ENCODE data around the gene BCL2L15.

BCL2L15 gene

DNA sequence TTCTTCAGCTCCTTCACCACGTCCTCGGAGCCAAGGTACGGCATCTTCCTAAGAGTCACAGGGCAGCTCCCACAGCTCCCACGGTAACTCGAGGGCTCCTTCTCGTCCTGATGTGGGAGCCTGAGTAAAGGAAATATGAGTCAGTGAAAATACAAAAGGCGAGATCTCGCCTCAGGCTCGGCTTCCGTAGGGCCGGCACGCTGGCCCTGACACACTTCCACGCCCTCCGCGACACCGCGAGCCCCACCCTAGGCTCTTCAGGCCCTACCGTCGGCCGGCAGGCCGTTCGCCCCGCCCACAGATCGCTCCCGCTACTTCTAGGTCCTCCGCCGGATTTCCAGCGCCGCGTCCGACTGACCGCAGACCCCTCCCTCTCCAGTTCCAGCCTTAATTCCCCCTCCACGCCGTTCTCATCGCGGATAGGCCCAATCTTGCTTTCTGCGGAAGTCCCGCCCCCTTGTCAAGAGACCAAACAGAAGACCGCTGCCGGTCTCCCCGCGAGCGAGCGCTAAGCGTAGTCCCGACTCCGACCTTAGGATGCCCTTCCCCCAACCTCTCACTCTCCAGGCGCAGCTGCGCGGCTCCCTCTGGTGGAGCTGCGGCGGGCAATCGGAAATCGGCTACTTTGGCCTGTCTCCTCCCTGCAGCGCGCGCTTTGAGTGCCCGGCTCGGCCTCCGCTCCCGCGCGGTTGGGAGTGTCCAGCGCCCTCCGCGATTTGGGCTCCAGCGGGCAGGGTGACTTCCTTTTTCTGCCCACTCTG lies 17.5 kb upstream of the BCL2L15 start, which contains the start of the genes AP4B1 and DCLRE1B:
AP4B1 (minus strand) TSS at position 126 of the 761 bp plus-strand sequence; CDS start at position 44, 82 bp downstream.
DCLRE1B (plus strand) TSS at position 653 of the 761 bp plus-strand sequence. CDS start 261 bp downstream, outside the sequence.
- peak; percentile 97 for DNase-seq

DNA sequence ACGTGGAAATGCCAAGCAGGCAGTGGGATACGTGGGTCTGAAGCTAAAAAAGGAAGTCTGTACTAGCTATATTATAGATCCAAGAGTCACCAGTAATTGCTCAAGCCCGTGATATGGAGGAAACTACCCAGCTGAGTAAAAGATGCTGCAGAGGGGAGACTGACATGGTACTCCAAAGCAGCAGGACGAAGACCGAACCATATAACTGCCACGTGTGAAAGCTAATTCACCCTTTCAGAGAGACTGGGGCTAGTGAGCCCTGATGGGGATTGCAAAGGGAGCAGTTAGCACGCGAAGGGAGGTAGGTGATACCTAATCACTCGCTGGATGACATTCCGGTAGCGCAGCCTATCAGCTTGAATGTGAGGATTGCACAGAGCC lies 16.9 kb upstream of the BCL2L15 start:
- peak; percentile 68 for DNase-seq

DNA sequence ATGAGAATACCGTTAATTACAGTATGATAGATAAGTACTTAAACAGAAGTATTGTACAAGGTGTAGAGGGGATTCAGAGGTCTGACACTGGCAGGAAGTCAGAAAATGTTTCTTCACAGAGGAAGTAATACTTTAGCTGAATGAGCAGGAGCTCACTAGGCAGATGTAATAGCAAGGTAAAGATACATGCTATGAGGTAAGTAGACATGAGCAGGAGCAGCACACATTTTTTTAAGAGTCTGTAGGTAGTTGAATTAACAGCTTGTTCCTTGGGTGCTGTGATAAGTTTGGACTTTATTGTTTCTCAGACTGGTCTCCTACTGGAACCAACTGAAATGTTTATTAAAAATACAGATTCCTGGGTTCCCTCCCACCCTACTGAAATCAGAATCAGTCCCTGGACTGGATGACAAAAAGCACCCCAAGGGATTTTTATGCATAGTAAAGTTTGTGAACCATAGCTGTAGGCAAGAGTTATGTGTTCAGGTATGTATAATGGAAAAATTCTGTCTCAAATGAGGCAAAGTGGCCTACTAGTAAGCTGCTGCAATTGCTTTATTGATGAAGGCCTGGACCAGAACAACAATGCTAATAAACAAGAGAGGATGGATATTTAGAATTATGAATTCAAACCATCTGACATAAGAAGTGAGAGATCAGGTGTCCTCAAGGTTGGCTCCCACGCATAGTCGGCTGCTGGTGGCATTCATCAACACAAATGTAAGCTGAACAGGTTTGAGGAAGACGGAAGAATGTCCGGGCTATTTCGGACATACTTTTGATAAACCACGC lies 16.3 kb upstream of the BCL2L15 start:
- DNase-seq = no peak

DNA sequence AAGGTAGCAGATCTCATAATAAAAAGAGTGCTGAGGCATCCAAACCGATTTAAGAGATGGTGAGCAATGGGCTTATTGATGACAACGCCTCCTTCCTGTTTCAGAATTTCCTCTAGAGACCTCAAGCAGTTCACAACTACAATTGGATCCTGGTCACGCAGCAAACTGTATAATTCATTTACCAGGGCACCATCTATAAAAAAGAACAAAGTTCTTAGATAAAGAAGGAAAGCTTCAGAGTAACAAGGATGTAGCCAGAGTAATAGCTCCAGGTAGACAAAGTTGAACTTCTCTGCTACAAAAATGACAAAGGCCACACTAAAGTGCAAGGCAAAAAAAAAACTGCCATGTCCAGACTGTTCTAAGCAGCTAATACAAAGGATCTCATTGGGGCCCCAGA lies 13.8 kb upstream of the BCL2L15 start:
- no peak for DNase-seq

DNA sequence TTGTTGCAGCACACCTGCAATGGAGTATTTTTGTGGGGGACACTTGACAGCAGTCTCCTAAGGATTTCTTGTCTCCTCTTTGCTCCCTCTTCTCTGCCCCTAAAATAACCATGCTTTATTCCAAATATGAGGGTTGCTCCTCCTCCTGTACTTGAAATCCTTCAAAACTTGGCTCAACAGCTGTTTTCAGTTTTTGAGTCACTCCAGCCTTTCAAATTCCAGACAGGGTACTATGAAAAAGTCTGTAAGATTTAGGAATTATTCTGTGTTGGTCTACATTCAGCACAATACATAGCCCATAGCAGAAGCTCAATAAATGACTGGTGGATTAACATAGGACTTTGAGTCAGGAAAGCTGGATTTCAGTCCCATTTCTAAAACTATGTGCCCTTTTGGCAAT lies 11.7 kb upstream of the BCL2L15 start:
- no peak for DNase-seq

DNA sequence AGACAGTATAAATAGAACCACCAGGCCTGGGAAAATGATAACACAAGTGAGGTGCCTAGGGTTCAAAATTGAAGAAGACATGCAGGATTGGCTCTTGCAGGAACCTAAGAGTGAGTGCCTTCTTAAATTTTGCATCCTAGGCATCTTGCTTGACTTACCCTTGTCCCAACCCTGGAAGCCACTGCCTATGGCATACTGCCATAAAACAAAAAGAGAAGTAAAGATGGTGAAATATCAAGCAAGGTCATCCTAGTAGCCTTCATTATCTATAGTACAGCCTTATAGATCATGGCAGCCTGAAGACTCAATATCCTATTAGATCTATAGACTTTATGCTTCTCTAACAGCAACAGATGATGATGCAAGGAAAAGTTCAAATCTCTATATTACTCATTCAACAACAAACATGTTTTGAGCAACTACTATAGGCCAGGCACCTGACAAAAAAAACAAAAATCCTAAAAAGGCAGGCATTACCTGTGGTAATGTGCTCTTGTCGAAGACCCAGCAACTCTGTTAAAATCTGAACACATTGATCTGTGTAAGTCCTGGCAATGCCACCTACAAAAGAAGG lies 10.9 kb upstream of the BCL2L15 start:
- DNase-seq = no peak

DNA sequence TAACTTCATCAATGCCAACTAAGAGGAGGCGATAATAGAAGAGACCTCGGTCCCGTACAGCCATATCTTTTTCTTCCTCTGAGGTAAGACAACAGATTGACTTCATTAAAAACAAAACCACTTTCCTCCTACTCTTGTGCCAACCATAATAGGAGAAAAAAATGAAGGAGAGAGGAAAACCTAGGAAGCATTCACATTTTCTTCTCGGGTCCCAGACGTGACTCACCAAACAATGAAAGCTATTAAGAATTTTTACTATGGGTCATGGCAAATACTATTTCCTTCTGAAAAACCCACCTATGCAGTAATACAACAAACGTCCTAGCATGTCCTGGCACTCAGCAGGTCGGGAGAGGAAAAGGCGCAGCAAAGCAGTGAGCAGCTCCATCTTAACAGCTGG lies 8.6 kb upstream of the BCL2L15 start:
- no peak for DNase-seq

DNA sequence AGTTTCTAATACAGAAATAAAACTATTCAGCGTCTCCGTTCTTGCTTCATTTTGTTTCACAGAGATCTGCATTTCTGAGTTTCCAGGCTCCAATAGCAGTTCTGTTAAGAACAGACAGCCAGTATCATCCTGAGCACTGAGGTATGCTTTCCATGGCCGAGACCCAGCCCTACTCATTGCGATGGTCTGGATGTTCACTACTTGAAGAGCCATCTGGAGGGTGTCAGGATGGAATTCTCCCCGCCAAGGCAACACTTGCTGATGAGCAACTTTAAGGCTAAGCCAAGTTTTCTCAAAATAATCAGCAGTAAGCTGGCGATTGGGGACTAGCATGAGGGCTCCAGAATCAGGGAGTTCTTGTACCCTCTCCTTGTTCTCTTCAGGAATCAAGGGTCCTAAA lies 7.7 kb upstream of the BCL2L15 start:
- no peak for DNase-seq

DNA sequence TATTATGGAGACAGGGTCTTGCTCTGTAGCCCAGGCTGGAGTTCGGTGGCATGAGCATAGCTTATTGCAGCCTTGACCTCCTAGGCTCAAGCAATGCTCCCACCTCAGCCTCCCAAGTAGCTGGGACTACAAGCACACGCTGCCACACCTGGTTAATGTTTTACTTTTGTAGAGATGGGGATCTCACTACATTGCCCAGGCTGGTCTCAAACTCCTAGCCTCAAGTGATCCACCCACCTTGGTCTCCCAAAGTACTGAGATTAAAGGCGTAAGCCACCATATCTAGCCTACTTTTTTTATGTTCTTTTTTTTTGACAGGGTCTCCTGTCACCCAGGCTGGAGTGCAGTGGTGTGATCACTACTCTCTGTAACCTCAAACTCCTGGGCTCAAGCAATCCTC lies 5.9 kb upstream of the BCL2L15 start:
- no peak for DNase-seq

DNA sequence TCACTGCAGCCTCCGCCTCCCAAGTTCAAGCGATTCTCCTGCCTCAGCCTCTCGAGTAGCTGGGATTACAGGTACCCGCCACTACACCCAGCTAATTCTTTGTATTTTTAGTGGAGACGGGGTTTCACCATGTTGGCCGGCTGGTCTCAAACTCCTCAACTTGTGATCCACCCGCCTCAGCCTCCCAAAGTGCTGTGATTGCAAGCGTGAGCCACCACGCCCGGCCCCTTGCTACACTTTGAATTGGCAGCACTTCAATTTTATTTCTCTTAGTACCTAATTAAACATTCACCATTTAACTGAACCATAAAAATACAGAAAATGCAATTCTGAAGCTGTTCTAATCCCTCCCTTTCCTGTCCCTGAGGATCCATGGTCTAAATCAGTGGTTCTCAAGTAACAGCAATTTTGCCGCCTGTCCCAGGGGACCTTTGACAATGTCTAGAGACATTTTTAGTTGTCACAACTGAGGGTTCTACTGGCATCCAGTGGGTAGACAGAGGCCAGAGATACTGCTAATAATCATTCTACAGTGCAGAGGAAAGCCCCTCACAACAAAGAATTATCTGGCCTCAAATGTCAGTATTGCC lies 4.3 kb upstream of the BCL2L15 start:
- DNase-seq = no peak

DNA sequence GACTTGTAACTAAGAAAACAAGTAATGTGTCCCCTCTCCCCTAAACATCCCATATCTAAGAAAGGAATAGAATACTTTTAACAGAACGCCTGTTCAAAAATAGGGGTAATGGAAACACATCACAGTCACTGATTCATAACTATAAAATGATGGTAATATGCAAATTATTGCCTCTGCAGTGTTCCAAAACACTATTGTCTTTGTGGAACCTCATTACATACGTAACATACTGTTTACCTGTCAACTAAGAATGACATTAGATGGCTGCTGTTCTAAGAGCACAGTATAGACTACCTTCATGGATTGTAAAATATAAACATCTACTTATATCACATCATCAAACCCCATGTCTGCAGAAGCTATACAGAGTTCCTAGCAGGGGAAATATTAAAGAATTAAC lies 3.4 kb upstream of the BCL2L15 start:
- no peak for DNase-seq

DNA sequence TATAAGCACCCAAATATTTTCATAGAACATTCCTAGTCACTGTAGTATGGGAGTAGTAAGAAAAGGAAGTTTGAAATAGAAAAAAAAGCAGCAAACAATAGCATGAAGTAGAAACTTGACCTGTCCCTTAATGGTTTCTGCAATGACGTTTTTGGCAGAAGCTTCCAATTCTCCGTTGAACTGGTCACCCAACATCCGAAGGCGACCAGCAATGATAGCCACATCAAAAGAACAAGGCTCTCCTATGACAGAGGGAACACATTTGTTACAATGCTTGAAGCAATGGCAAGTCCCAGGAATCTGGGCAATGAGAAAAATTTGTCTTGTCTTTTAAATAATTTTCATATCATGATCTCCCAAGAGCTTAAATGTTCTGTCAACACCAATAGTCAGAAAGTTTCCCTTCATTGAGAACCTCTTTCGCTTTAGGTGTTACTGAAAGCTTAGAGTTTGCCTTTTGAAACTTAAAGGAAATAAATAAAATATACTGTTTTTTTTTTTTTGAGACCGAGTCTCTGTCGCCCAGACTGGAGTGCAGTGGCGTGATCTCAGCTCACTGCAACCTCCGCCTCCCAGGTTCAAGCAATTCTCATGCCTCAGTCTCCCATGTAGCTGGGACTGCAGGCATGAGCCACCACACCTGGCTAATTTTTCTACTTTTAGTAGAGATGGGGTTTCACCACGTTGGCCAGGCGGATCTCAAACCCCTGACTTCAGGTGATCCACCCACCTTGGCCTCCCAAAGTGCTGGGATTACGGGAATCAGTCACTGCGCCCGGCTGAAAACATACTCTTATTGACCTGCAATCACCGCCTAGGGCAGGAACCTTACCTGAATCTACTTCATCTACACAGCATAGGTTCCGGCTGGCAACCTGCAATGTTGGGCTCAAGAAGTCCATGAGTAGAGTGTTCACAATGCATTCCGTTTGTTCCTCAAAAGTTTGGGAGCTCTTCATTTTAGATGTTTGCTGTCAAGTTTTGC lies 672 bp downstream of the BCL2L15 start:
- no peak for DNase-seq

DNA sequence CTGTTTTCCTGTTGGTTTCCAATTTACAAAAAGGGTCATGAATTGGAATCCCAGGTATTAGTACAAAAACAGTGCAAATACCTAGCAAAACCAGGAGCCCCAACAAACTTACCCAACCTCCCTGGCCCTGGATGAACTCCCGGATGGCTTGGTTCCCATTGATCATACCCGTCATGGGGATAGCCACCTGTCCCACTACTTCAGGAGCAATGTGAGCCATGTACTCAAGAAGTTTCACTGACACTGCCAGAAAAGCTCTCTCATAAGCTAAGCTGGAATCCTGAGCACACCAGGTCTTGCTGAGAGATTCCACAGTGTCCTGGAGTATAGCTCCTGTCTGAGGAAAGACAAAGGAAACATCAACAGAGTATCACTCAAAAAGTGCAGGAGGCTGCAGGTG lies 5.7 kb downstream of the BCL2L15 start:
- DNase-seq = no peak

DNA sequence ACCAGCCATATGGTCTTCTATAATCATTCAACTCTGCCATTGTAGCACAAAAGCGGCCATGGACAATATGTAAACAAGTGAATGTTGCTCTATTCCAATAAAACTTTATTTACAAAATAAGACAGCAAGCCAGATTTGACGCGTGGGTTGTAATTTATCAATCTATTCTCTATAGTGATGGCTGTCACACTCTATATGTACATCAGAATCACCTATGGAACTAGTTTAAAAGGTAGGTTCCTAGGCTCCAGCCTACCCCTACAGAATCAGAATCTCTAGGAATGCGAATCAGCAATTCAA lies 7.7 kb downstream of the BCL2L15 start:
- DNase-seq = no peak

DNA sequence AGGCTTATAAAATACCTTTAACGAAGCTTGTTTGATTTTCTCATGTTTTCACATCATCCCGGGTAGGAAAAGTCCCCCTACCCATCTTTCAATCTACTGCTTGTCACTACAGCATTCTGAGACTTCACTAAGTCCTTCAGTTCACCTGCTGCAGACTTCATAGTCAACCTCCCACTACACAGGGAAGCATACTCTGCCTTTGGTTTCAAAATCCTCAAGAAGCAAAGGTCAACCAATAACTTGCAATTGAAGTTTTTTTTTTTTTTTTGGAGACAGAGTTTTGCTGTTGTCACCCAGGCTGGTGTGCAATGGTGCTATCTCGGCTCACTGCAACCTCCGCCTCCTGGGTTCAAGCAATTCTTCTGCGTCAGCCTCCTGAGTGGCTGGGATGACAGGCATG lies 11.2 kb downstream of the BCL2L15 start:
- DNase-seq = no peak

DNA sequence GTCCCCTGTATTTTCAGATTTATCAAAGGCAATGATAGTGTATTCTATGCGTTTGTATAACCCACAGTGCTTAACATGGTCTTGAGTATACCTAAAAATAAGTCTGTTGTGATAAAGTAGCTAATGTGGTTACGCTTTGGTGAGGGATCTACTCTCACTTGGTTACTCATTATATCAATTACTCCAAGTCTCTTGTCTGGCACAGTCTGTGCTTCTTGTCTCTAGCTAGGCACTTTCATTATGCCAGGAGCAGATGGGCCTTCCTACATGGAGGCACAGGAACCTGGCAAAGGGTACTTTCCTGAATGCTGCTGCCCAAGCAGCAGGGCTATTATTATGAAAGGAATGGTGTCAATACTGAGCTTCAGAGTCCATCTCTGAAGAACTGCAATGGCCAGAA lies 11.7 kb downstream of the BCL2L15 start:
- no peak for DNase-seq

DNA sequence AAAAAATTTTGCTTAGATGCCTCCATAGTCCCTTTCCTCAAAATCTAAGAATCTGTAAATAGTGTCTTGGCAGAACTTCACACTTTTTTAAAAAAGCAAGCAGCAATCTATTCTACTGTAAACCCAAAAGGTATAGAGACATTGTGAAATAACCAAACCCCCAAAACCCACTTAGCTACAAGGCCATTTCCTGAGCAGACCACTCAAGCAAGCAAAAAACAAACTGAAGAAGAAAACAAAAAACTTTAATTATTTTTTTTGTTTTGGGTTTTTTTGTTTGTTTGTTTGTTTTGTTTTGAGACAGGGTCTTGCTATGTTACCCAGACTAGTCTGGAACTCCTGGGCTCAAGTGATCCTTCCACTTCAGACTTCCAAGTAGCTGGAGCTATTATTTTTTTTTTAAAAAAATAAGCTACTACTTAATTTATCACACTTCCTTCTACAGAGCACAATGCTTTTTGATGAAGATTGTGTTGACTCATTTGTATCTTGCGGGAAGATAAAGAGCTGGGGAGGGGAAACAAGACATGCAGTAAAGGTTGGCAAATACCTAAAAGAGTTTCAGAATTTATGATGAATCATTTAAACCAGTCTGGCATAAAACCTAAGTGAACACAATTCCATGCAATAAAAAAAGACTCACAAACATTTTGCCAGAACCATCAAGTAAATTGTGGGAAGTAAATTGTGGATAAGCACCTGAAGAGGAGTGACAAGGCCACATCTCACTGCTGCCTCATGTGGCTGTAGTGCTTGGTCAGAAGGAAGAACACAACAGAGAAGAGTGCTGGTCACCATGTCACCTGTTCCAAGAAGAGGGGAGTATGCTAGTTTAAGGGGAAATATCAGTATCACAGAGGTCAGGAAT lies 13.1 kb downstream of the BCL2L15 start:
- no peak for DNase-seq

DNA sequence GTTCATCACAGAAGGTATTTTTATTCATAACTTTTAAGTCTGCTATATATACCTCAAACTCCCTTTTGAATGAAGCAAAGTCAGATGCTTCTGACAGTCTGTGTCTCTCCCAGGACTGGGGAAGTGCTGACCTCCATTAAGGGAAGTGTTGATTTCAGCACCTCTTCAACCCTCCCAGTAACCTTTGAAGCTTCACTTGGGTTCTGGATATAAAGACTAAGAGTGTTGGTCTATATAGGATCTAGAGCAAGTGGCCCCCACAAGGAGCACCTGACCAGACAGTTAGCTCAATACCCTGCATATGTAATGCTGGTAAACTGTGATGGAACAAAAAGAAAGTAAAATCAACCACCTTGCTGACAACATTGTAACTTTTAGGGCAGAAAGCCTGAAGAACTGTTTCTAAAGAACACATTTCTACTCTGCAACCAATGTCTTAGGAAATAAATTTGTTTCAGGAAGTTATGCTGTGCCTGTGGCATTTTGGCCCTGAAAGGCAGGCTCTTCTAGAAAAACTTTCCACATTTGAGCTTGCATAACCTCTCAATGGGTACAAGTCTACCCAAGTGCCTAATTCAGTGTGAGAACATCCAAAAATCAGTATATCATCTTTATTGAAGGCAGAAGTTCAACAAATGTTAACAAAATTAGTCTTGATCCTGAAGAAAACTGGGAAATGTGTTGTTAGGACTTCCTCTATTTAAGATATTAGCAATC lies 15.0 kb downstream of the BCL2L15 start:
- no peak for DNase-seq

DNA sequence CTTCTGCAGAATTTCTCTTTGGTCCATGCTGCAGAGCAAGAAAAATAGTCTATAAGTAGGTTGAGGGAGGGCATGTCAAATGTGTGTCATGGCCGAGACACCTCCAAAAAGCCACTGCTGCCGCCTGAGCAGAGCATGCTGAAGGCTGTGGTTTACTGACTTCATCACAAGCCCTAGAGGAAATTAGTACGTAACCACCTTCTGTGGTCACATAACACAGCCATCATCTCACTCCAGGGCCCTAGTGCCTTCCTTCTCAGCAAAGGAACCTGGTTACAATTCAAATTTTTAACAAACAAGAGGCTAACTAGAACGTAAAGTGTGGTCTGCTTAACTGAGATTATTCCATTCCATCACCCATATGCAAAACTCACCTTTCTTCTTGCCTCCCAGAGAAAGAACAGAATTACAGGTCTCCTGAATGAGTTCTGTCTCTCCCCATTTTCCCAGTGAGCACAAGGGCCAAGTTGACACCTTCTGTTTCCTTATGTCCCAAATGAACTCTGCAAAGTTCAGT lies 15.7 kb downstream of the BCL2L15 start, which contains the start of gene PTPN22:
PTPN22 (minus strand) TSS at position 116 of the 517 bp plus-strand sequence.
- no peak for DNase-seq

DNA sequence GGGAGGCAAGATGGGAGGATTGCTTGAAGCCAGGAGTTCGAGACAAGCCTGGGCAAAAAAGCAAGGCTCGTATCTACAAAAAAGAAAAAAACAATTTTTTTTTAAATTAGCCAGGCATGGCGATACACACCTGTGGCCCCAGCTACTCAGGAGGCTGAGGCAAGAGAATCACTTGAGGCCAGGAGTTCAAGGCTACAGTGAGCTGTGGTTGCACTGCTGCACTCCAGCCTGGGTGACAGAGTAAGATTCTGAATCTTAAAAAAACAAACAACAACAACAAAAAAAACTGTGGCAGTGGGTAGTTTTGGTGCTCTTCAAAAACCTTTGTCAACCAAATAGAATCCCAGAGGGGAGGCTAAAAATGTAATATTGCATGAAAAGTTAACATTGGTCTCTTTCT lies 16.6 kb downstream of the BCL2L15 start:
- no peak for DNase-seq

Data from NCI-H748 treated with DMSO at 0.1 percent for 48 hours (cell line).